HCT116 (cell line): ENCODE measurements around the gene NR2F2.

ENCODE experiments used
- CBX3 ChIP-seq: IDR thresholded peaks from 2 replicates; pipeline ENCODE4 v1.6.1; 2012; ENCODE audit warnings: low read depth
- ELF1 ChIP-seq: IDR thresholded peaks from 2 replicates; pipeline ENCODE4 v1.6.1; 2012; ENCODE audit warnings: low read depth, borderline replicate concordance
- TF ChIP-seq, protein P1 (sequence below), 3 experiments: fragments of 200-600 bp in 1 of 3; sonication (generic) in 1 of 3; IDR thresholded peaks in 2 of 3; conservative IDR thresholded peaks in 1 of 3; 2 replicates each; pipeline ENCODE4 v1.5.1; 2012 to 2017; ENCODE audit warnings: low read depth in 2 of 3, low read length in 2 of 3, antibody characterized with exemption in 1 of 3, borderline replicate concordance in 1 of 3, control low read depth in 1 of 3, mild to moderate bottlenecking in 1 of 3, mixed read lengths in 1 of 3, mixed run types in 1 of 3, moderate library complexity in 1 of 3; ENCODE audit not compliant: insufficient read depth in 1 of 3
- TF ChIP-seq, protein P2 (sequence below): IDR thresholded peaks from 2 replicates; pipeline ENCODE4 v1.6.1; 2012; ENCODE audit warnings: low read depth

DNA sequence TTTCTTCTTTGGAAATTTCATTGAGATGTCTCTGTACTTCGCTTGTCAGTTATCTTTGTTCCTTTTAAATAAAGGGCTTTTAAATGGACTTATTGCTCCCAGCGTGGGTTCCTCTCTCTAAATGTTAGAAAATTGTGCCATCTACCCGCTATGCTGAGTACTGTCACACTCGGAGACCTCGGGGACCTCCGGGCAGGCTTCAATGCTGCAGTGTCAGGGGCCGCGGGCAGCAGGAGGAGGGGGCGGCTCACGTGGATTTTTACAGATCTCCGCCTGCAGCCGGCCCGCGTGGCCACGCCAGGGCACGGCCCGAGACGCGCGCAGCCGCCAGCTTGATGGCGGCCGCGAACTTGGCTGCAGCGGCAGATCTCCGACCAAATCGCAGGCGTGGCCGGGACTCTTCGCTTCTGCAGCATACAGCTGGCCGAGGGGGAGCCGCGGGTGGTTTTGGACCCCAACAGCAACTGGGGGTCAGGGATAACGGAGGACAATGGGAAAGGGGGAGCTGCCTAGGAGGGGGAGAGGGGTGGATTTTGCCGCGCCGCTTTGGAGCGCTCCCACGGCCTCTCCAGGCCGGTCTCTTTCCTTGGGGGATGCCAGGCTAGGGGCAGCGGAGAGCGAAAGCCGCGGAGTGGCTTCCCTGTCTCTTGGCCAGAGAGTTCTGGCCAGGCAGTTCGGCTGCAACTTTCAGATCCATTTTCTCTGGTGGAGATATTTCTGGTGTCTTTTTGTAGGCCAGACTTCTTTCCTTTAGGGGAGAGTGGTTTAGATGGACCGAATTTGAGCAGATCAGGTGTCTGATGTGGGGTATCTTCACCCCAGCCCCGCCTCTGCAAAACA lies 15.3 kb downstream of the NR2F2 start:
- TF ChIP-seq CBX3 (no peak), ELF1 (no peak)
- TF ChIP-seq, protein P1, sequence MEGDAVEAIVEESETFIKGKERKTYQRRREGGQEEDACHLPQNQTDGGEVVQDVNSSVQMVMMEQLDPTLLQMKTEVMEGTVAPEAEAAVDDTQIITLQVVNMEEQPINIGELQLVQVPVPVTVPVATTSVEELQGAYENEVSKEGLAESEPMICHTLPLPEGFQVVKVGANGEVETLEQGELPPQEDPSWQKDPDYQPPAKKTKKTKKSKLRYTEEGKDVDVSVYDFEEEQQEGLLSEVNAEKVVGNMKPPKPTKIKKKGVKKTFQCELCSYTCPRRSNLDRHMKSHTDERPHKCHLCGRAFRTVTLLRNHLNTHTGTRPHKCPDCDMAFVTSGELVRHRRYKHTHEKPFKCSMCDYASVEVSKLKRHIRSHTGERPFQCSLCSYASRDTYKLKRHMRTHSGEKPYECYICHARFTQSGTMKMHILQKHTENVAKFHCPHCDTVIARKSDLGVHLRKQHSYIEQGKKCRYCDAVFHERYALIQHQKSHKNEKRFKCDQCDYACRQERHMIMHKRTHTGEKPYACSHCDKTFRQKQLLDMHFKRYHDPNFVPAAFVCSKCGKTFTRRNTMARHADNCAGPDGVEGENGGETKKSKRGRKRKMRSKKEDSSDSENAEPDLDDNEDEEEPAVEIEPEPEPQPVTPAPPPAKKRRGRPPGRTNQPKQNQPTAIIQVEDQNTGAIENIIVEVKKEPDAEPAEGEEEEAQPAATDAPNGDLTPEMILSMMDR (IDR thresholded peaks at IDR 0.05 in 2 of 3, conservative IDR thresholded peaks at IDR 0.05 in 1 of 3; ENCODE audit: borderline replicate concordance in 1 of 3, insufficient read depth in 1 of 3, low read depth in 2 of 3, low read length in 2 of 3), result no peak
- TF ChIP-seq, protein P2, sequence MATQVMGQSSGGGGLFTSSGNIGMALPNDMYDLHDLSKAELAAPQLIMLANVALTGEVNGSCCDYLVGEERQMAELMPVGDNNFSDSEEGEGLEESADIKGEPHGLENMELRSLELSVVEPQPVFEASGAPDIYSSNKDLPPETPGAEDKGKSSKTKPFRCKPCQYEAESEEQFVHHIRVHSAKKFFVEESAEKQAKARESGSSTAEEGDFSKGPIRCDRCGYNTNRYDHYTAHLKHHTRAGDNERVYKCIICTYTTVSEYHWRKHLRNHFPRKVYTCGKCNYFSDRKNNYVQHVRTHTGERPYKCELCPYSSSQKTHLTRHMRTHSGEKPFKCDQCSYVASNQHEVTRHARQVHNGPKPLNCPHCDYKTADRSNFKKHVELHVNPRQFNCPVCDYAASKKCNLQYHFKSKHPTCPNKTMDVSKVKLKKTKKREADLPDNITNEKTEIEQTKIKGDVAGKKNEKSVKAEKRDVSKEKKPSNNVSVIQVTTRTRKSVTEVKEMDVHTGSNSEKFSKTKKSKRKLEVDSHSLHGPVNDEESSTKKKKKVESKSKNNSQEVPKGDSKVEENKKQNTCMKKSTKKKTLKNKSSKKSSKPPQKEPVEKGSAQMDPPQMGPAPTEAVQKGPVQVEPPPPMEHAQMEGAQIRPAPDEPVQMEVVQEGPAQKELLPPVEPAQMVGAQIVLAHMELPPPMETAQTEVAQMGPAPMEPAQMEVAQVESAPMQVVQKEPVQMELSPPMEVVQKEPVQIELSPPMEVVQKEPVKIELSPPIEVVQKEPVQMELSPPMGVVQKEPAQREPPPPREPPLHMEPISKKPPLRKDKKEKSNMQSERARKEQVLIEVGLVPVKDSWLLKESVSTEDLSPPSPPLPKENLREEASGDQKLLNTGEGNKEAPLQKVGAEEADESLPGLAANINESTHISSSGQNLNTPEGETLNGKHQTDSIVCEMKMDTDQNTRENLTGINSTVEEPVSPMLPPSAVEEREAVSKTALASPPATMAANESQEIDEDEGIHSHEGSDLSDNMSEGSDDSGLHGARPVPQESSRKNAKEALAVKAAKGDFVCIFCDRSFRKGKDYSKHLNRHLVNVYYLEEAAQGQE, result no peak
